COLO668 (cell line): ENCODE data around the gene PPID.
"Not testable (repeated sequence)": the region's sequence is repeated elsewhere in the genome, so short reads cannot be mapped to it uniquely, and the experiment has no call there.

Source experiments
- DNase-seq: peaks from one replicate; lab custom pipeline; 2025; ENCODE audit not compliant: unreplicated experiment; lab: John Stamatoyannopoulos, UW

The PPID gene

DNA sequence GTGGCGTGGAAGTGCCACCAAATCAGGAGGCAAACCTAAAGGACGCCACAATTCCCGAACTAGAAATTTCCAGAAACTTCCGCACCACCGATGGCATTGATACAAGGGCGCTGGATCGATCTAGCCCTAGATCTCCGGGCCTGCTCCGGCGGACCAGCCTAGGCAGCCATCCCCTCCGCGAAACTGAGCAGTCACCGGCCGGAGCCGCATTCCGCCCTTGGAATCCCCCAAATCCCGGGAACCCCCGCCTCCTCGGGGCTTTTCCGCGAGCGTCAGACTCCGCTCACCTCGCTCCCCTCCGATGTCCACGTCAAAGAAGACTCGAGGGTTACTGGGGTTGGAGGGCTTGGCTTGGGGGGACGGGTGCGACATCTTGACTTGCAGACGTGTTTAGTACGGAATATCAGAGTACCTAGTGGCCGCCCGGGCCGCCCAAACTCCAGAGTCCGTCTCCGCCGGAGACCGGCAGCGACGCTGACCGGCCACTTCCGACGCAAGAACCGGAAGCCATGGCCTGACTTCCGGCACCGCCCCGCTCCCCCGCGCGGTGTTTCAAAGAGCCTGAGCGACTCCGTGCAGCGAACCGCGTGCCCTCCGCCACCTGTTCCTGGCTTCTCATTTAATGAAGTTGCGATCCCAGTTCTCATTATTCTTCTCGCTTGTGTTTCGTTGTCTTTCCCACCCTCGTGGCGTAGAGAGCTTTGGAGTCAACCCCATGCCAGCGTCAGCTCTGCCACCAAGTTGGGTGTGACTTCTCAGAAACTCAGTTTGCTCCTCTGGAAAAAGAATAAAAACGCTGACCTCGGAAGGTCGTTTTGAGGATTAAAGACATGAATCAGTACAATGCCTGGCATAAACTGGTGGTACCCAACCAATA, at the start of gene PPID:
TSS of gene PPID (minus strand) at position 480 of the 877 bp plus-strand sequence. CDS start at position 372, 108 bp downstream.
- peak; percentile 88 for DNase-seq

DNA sequence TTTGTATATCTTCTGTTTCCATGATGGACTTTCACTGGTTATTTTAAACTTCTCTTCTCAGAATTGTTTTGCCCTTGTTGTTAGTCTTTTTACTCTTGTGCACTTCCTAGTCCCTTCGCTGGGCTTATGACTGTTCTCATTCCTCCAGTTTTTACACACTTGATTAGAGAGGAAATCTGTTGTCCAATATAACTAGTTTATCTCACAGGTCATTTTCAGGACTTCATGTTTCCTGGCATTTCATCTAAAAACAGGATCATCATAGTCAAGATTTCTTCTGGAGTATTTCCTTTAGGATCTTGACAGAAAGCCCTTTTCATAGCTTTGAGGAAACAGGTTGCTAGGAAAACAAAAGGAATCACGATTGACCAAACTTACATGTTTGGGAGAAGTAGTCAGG, 48.6 kb upstream of the PPID start:
- no peak for DNase-seq

DNA sequence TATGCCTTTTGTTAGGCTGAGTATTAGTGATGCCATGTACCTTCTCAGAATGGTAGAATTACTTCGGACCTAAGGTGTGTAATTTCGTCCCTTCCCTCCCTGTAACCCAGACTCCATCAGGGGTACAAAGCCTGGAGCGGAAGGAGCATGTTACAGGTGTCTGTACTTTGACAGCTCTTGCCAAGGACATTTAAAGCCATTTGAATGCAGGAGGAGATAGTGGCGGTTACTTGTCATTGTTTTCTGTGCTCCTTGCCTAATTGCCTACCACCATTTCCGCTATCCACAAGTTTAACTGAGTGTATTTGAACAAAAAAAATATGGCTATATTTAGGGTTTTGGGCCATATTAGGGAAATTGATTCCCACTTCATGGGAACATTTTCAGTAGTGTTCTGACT, 47.5 kb upstream of the PPID start:
- no peak for DNase-seq

- peak; percentile 63 for DNase-seq
Observed at GRCh38 chr4:158769175-158769921, 46.2 kb upstream of the PPID start.

DNA sequence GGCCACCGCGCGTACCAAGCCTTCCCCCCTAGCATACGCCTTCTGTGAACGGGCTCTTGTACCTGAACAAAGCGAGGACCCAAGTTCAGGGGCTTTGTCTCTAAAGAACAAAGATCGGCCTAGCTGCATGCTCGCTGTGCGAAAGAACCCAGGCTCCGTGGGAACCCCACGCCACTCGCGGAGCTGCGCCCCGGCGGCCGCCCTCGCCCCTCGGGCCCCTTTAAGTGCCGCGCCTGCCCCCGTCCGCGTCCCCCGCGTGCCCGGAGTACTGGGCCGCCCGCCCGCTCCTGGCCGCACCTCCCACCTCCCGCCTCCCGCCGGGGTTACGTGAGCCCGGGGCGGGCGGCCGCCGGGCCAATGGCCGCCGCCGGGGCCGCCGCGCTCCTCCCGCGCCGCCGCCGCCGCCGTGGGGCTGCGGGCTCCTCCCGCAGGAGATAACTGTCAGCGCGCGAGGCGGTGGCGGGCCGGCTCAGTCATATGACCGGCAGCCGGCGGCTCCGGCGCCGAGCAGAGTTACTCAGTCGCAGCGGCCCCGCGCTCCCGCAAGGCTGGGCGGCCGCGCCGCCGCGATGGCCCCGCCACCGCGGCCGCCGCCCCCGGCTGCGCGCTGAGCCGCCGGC, 45.5 kb upstream of the PPID start, which contains the start of gene FNIP2:
TSS of gene FNIP2 (plus strand) at position 472 of the 620 bp plus-strand sequence. CDS start 187 bp downstream, outside the sequence.
- DNase-seq, result peak; percentile 86

GRCh38 chr4:158767451-158767850, 44.3 kb upstream of the PPID start:
- DNase-seq, result no peak

GRCh38 chr4:158766434-158767044, 43.3 kb upstream of the PPID start:
- DNase-seq, result no peak

DNA sequence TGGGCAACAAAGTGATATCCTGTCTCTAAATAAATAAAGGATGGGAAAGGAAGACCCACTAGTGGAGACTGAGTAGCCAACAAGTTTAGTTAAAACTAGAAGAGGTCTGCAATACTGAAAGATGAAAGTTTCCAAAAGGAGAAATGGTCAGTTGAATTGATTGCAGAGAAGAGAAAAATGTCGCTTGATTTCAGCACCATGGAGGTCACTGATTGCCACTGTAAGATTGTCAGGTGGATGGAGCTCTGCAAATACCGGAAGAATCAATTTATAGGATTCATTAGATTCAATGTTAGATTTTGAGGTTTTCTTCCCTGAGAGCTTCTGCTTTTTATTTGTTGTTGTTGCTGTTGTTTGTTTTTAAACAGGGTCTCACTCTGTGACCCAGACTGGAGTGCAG, 40.3 kb upstream of the PPID start:
- no peak for DNase-seq

DNA sequence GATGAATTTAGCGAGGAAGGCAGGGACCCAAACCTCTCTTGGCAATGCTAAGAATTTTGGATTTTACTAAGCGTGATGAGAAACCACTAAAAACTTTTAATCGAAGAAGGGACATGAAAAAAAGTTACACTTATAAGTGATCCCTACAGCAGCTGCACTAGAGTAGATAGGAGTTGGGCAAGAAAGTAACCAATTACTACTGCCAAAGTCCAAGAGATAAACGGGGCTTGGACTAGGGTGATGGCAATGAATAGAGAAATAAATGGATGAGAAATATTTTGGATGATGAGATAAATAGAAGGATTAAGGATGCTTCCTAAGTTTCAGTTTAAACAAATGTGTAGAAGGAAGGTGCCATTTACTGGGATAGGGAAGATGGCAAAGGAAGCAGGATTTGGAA, 39.4 kb upstream of the PPID start:
- no peak for DNase-seq

DNA sequence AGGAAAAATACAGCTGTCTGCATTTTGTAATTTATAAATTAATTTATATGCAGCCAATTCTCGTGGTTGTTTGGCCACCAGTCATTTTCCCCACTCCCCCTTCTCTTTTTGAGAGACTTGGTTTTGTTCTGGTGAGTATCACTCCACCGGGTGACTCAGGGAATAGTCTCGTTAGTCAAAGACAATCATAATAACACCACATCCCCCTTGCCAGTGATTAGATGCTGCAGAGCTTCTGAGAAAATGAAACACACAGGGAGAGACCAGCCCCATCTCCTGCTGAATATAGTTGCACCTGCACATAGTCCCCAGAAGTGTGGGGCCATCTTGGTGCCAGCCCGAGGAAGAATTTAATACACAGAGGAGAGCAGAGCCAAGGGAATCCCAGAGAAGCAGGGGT, 37.7 kb upstream of the PPID start:
- DNase-seq, result no peak

DNA sequence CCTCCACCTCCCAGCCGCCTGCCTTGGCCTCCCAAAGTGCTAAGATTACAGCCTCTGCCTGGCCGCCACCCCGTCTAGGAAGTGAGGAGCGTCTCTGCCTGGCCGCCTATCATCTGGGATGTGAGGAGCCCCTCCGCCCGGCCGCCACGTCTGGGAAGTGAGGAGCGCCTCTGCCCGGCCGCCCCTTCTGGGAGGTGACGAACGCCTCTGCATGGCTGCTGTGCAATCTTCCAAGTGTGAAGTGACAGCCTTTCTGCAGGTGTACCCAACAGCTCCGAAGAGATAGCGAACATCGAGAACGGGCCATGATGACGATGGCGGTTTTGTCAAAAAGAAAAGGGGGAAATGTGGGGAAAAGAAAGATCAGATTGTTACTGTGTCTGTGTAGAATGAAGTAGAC, 36.3 kb upstream of the PPID start:
- not testable (repeated sequence) for DNase-seq

- DNase-seq, result no peak
Observed at GRCh38 chr4:158758703-158759102, 35.5 kb upstream of the PPID start.

DNA sequence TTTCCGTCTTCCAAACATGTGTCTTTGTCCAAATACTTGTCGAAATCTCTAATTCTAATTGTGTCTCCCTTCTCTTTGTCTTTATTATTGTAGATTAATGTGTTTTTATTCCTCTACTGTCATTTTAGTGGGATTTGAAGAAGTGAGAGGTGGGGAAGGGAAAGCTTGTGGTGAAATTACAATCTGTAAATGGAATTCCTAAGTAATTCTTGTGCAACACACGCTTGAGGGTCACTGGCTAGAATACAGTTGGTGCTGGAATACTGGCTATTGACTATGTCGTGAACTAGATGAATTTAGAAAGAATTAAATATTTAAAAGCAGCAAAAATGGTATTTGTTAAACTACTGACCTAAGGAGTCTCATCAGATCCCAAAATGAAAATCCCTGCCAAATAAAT, 34.9 kb upstream of the PPID start:
- no peak for DNase-seq

GRCh38 chr4:158756588-158756987, 33.4 kb upstream of the PPID start:
- no peak for DNase-seq

GRCh38 chr4:158755819-158756218, 32.6 kb upstream of the PPID start:
- not testable (repeated sequence) for DNase-seq

DNA sequence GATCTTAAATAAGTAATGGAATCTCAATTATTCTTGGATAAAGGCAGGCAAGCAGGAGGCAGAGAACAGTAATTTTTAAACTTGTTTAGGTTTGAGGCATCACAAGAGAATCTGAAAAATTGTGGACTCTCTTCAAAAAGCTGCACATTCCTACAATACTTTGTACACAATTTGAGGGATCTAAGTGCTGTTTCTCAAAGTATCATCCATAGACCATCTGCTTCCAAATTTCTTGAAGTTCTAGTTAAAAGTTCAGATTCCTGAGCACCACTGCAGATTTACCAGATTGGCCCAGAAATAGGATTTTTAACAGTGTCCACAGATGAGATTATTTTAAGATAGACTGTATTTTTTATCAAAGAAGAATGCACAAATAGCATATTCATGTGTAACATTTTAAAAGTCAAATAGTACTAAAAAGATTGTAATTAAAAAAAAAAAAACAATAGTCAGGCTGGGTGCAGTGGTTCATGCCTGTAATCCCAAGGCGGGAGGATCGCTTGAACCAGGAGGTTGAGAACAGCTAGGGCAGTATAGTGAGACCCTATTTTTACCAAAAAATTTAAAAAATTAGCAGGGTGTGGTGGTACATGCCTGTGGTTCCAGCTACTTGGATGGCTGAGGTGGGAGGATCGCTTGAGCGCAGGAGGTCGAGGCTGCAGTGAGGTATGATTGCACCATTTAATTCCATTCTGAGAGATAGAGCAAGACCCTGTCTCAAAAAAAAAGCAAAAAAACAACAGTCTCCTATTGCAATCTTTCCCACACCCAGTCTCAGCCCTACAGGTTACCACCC, 31.4 kb upstream of the PPID start:
- DNase-seq, result no peak

- DNase-seq, result no peak
Observed at GRCh38 chr4:158750379-158750778, 27.2 kb upstream of the PPID start.

- DNase-seq, result not testable (repeated sequence)
Observed at GRCh38 chr4:158746537-158746936, 23.3 kb upstream of the PPID start.

DNA sequence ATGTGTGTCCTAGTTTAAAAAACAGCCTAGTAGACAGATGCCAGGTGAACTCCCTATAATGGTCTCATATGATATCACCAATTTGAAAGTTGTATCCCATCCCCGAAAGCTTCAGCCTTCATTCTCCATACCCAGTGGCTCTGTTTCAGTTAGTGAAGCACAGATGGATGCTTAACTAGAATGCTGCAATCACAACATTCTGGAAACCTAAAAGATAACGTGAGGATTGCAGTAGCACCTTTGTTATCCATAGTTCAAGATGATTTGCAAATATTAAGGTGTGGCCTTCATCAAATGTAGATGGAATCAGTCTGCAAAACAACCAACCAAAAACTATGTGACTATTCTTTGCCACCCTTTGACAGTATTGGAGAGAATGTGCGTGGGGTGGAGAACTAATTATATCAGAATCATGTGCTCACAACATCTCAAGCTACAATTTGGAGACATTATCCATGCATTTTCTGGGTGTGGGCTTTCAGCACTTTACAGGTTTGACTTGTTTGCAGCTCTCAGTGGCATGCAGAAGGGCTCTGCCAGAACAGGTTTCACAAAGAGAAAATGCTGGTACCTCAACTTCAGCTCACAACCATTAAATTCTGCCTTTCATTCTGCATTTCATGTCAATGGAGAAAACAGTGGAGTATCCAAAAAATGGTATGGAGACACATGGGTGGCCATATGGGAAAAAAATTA, 18.3 kb upstream of the PPID start:
- no peak for DNase-seq

DNA sequence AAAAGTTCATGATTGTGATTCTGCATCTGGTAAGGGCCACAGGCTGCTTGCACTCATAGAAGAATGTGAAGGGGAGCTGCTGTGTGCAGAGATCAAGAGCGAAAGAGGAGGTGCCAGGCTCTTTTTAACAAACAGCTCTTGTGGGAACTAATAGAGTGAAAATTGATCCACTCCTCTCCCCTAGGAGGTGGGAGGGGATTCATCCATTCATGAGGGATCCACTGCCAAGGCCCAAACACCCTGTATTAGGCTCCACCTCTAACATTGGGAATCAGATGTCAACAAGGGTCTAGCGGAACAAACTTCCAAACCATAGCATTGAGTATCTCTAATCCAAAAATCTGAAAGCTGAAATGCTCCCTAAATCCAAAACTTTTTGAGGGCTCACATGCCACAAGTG, 16.4 kb upstream of the PPID start:
- no peak for DNase-seq
